Stimulated activated CD4-positive, alpha-beta T cell treated with anti-CD3 and anti-CD28 coated beads, Interleukin-12 subunit alpha, Interleukin-12 subunit beta, amount 100 ng/mL, for 48 hours (primary cell): Measurements from ENCODE around the gene SCFD2.
"Not testable (repeated sequence)": the region's sequence is repeated elsewhere in the genome, so short reads cannot be mapped to it uniquely, and the experiment has no call there.

ENCODE experiments used
- DNase-seq, 3 donors: peaks; one replicate each; pipeline ENCODE4 v3.0.0-alpha.2; 2020; ENCODE audit warnings: low read depth in 2 of 3, low spot score in 1 of 3

Gene SCFD2

GRCh38 chr4:53346920-53347852 is 18.7 kb downstream of the SCFD2 start:
- no peak for DNase-seq

GRCh38 chr4:53346392-53346791 is 19.5 kb downstream of the SCFD2 start:
- DNase-seq = not testable (repeated sequence)

- not testable (repeated sequence) for DNase-seq
Observed at GRCh38 chr4:53340145-53340544, 25.7 kb downstream of the SCFD2 start.

GRCh38 chr4:53334916-53335315 is 30.9 kb downstream of the SCFD2 start:
- DNase-seq = not testable (repeated sequence)

- no peak for DNase-seq
Observed at GRCh38 chr4:53326535-53326934, 39.3 kb downstream of the SCFD2 start.

- DNase-seq = no peak
Observed at GRCh38 chr4:53322696-53323095, 43.2 kb downstream of the SCFD2 start.

- no peak for DNase-seq
Observed at GRCh38 chr4:53321984-53322289, 43.9 kb downstream of the SCFD2 start.

GRCh38 chr4:53321151-53321983 is 44.5 kb downstream of the SCFD2 start:
- DNase-seq = no peak

GRCh38 chr4:53315300-53315699 is 50.6 kb downstream of the SCFD2 start:
- no peak for DNase-seq

GRCh38 chr4:53314252-53314651 is 51.6 kb downstream of the SCFD2 start:
- no peak for DNase-seq

- no peak for DNase-seq
Observed at GRCh38 chr4:53313510-53313909, 52.4 kb downstream of the SCFD2 start.

GRCh38 chr4:53309321-53310040 is 56.4 kb downstream of the SCFD2 start:
- no peak for DNase-seq

GRCh38 chr4:53307819-53308780 is 57.8 kb downstream of the SCFD2 start:
- DNase-seq = no peak

GRCh38 chr4:53307210-53307609 is 58.7 kb downstream of the SCFD2 start:
- DNase-seq = no peak

GRCh38 chr4:53306729-53307128 is 59.1 kb downstream of the SCFD2 start:
- DNase-seq = no peak

- not testable (repeated sequence) for DNase-seq
Observed at GRCh38 chr4:53292209-53292608, 73.7 kb downstream of the SCFD2 start.

- DNase-seq = no peak
Observed at GRCh38 chr4:53281438-53281837, 84.4 kb downstream of the SCFD2 start.

GRCh38 chr4:53280846-53281245 is 85.0 kb downstream of the SCFD2 start:
- DNase-seq = no peak

- DNase-seq = no peak
Observed at GRCh38 chr4:53274609-53275268, 91.1 kb downstream of the SCFD2 start.

- DNase-seq = no peak
Observed at GRCh38 chr4:53273726-53274125, 92.1 kb downstream of the SCFD2 start.
